Muscle layer of colon (tissue), 2 donors: Measurements from ENCODE around the gene FAT2.
"Not testable (repeated sequence)": the region's sequence is repeated elsewhere in the genome, so short reads cannot be mapped to it uniquely, and the experiment has no call there.

Experiments
- H3K27ac ChIP-seq: one replicate; pipeline ENCODE4 v1.7.0; 2013; ENCODE audit warnings: low read depth, mild to moderate bottlenecking, low read length, moderate library complexity
- H3K27me3 ChIP-seq, 2 donors: one replicate each; pipeline ENCODE4 v1.7.0; 2013; ENCODE audit warnings: low read length in 2 of 2, mild to moderate bottlenecking in 2 of 2; ENCODE audit not compliant: insufficient read depth in 2 of 2, control insufficient read depth in 1 of 2
- H3K36me3 ChIP-seq: one replicate; pipeline ENCODE4 v1.7.0; 2013; ENCODE audit warnings: mild to moderate bottlenecking, low read length; ENCODE audit not compliant: insufficient read depth
- H3K4me1 ChIP-seq: one replicate; pipeline ENCODE4 v1.7.0; 2013; ENCODE audit warnings: mild to moderate bottlenecking, low read length; ENCODE audit not compliant: insufficient read depth
- H3K4me3 ChIP-seq, 2 donors: one replicate each; pipeline ENCODE4 v1.7.0; 2013; ENCODE audit warnings: low read length in 2 of 2, low read depth in 1 of 2, mild to moderate bottlenecking in 1 of 2, moderate library complexity in 1 of 2
- H3K9ac ChIP-seq: one replicate; pipeline ENCODE4 v1.7.0; 2013; ENCODE audit warnings: low read length
- H3K9me3 ChIP-seq: one replicate; pipeline ENCODE4 v1.7.0; 2013; ENCODE audit warnings: mild to moderate bottlenecking, low read length
- donor health status: abdominal sarcoma.
- donor health status: Adenocarcinoma of cecum.

Gene FAT2

DNA sequence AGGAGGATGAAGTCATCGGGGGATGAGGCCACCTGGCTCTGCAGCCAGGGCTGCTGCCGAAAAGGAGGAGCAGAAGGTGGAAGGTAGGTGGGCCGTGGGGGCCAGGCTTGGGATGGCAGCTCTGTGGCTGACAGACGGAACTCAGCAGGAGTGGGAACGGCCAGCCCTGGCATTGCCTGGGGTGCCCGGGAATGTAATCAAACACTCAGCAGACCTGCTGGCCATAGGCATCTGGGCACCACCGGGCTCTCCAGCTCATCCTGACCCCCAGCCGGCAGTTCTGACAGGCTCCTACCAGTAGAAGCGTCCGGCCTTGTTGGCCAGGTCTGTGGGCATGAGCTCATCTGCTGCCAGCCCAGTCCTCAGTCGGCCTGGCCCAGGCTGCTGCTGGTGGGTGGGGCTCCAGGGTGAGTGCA is 4.3 kb upstream of the FAT2 start:
- H3K27me3 ChIP-seq = peaks cover 0 to 5% of the 10 kb centered on the region in 2 donors
- no peak overlapping the region for H3K27ac ChIP-seq
- H3K9me3 ChIP-seq = no peaks in the 10 kb centered on the region
- no peaks in the 10 kb centered on the region for H3K4me1 ChIP-seq
- H3K36me3 ChIP-seq = no peaks in the 10 kb centered on the region
- H3K4me3 ChIP-seq = no peak overlapping the region
- H3K9ac ChIP-seq = no peak overlapping the region

DNA sequence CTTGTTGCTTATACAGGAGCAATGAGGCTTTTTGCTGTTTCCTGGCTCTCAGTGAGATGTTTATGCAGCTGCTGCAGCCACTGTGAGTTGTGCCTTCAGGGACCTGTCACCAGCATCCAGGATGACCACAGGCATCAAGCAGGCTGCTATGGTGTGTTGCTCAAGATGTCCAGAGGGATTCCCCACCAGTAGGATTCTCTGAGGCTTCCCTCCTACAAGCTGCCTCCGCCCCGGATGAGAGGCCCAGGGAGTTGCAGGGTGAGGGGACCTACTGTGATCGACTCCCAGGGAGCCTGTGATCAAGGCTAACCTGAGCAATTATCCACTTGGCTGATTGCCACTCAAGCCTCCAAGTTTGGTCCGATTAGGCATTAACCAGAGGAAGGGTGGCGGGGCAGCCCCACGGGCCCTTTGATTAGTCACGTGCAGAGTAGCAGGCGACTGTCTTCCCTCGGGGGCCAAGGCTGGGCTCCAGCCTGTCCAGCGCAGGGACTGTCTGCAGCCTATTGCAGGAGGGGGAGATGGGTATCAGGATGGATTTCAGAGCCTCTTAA is 1.8 kb upstream of the FAT2 start:
- Histone ChIP-seq H3K36me3 (no peaks in the 10 kb centered on the region), H3K9ac (no peak overlapping the region), H3K4me3 (no peak overlapping the region), H3K9me3 (no peaks in the 10 kb centered on the region), H3K27me3 (peaks cover 0 to 5% of the 10 kb centered on the region in 2 donors), H3K4me1 (no peaks in the 10 kb centered on the region), H3K27ac (no peak overlapping the region)

DNA sequence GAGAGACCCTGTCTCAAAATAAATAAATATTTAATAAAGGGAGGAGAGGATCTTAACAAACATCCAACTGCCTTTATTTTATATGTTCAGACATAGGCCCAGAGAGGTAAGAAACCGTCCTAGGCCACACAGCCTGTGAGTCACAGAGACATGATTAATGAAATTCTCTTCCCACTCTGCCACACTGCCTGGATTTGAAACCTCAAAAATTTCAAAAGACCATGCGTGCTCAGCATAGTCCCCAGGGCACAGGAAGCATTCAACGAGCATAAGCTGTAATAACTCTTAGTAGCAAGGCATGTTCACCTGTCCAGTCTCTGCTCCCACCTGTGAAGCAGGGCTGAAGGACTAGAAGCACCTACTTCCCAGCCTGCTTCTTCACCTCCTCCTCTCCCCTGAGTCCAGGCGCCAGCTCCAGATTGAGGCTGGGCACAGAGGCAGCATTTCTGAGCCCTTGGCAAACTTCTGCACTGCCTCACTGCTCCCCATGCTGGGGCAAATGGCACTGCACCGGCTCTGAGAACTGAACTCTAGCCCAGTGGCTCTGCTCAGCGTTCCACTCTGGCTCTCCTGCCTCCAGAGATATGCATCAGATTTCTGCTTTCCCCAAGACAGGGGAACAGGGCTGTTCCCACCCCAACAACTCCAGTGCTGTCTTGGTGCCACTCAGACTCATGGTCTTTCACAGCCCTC is 1.1 kb downstream of the FAT2 start:
- no peaks in the 10 kb centered on the region for H3K9me3 ChIP-seq
- no peaks in the 10 kb centered on the region for H3K4me1 ChIP-seq
- no peak overlapping the region for H3K27ac ChIP-seq
- H3K27me3 ChIP-seq = peaks cover 0 to 5% of the 10 kb centered on the region in 2 donors
- no peaks in the 10 kb centered on the region for H3K36me3 ChIP-seq
- H3K9ac ChIP-seq = no peak overlapping the region
- H3K4me3 ChIP-seq = no peak overlapping the region

DNA sequence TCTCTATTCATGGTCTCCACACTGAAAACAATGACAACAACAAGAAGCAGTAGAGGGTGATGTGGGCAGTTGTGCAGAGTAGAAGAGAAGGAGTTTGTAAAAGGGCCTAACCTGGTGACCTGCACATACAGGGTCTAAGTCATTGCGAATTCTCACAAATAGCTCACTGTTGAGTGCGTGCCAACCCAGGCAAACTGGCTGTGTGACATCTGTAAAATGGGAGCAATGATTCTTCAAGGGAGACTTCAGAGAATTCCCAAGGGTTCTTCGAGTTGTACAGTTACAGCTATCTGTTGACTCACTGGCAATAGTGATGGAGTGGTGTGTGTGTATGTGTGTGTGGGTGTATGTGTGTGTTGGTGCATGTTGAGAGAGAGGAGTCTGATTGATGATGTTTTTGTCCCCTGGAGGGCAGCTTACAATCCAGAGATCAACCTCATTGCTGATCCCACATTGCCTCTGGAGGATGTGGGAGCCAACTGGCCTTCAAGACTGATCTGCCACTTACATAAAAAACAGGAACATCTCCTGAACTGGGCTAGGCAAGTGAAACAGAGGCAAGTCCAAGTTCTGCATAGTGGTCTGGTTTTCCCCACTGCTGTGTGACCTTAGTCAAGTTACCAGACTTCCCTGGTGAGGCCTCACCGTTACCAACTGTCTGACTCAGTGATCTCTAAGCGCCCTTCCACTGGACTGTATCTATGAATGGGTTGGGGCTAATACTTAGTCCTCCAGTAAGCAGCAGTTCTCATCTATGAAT is 3.2 kb downstream of the FAT2 start:
- peaks cover 0 to 5% of the 10 kb centered on the region in 2 donors for H3K27me3 ChIP-seq
- no peak overlapping the region for H3K27ac ChIP-seq
- H3K9me3 ChIP-seq = no peaks in the 10 kb centered on the region
- H3K9ac ChIP-seq = no peak overlapping the region
- H3K4me1 ChIP-seq = no peaks in the 10 kb centered on the region
- H3K4me3 ChIP-seq = no peak overlapping the region
- no peaks in the 10 kb centered on the region for H3K36me3 ChIP-seq

DNA sequence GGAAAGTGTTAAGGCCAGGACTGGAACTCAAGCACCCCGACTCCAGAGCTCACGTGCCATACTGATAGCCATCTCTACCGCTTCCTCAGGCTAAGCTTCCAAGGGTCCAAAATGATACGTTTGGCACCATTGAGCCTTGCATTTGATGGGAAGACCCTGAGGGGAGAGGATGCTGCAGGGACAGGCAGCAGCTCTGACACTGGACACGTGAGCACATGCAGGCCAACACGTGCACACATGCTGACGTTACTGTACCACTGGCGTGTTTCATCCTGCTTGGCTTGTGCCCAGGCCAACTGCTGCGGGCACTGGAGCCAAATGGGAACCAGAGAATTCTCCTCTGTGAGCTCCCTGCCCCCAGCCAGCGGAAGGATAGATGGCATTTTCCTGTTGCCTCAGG is 5.2 kb downstream of the FAT2 start:
- Histone ChIP-seq H3K36me3 (no peaks in the 10 kb centered on the region), H3K27me3 (peaks cover 0 to 2% of the 10 kb centered on the region in 2 donors), H3K4me1 (no peaks in the 10 kb centered on the region), H3K9ac (no peak overlapping the region), H3K4me3 (no peak overlapping the region), H3K27ac (no peak overlapping the region), H3K9me3 (no peaks in the 10 kb centered on the region)

DNA sequence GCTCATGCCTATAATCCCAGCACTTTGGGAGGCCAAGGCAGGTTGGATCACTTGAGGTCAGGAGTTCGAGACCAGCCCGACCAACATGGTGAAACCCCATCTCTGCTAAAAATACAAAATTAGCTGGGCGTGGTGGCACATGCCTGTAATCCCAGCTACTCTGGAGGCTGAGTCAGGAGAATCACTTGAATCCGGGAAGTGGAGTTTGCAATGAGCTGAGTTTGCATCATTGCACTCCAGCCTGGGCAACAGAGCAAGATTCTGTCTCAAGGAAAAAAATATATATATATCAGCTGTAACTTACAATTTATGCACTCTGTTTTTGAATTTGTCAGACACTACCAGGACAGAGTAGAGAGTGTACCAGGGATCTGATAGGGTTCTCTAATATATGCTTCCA is 5.8 kb downstream of the FAT2 start:
- not testable (repeated sequence) for H3K9ac ChIP-seq, H3K36me3 ChIP-seq, H3K4me1 ChIP-seq, H3K9me3 ChIP-seq, H3K27ac ChIP-seq, H3K27me3 ChIP-seq, H3K4me3 ChIP-seq

DNA sequence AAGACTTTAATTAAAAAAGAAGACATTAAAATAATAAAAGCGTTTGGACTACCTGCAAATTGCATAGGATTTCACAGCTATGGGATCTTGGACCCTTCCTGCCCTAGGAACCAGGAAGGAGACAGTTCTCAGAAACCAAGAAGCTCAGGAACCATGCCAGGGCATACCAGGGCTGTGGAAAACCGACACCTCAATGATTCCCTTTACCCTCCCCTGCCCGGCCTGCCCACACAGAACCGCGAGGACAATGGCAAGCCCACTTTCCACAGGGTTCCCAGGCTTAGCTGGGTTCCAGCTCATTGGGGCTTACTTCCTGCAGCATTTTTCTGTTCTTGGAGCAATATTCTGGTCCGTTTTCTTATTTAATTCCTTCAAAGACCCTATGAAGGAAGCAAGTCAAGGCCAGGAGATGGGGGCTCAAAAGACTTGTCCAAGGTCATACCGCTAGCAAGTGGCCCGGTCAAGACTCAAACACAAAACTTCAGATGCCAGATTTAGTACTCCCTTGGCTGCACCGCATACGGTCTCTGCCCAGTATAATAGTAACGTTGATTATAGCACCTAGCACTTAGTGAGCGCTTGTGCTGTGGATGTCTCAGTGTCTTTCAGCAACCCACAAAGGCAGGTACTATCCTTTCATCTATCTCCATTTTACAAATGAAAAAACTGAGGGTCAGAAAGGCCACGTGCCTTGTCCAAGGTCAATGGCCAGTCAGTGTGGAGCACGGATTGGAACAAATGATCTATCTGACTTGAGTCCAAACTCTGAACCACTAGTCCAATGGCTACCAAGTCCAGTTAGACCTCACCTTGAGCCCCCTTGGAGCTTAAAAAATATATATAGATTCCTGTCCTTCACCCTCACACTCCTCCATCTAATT is 6.8 kb downstream of the FAT2 start:
- no peaks in the 10 kb centered on the region for H3K4me1 ChIP-seq
- no peaks in the 10 kb centered on the region for H3K36me3 ChIP-seq
- no peaks in the 10 kb centered on the region for H3K27me3 ChIP-seq
- no peak overlapping the region for H3K9ac ChIP-seq
- no peak overlapping the region for H3K27ac ChIP-seq
- H3K9me3 ChIP-seq = no peaks in the 10 kb centered on the region
- H3K4me3 ChIP-seq = no peak overlapping the region

DNA sequence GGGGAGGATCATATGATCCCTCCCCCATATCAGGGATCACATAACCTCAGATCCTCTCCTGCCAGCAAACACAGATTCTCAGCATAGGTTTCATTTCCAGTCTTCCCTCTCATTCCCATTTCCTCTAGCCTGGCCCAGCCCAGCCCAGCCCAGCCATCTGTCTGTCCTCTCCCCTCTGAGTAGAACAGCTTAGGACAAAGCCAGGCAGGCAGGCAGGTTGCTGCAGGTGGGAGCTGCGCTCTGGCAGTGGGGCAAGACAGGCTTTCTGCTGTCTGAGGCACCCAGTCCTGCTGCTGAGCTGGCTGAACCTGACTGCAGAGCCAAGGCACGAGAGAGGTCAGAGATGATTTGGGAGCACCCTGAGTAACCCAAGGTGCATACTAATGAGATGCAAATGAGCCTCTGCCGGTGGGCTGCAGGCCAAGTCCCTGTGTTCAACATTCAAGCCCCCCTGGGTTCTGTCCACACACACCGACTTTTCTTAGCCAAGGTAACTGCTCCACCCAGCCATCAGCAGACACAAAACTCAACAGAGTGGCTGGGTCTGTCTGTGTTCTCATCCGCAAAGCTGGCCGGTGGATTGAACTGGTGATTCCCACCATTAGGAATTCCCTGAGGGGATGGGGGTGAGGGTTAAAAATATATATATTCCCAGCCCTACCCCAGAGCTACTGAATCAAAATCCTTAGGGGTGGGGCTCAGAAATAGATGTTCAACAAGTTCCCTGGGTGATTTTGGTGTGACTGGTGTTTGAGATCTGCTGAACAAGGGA is 9.1 kb downstream of the FAT2 start:
- no peak overlapping the region for H3K27ac ChIP-seq
- no peaks in the 10 kb centered on the region for H3K9me3 ChIP-seq
- no peaks in the 10 kb centered on the region for H3K4me1 ChIP-seq
- H3K4me3 ChIP-seq = no peak overlapping the region
- no peak overlapping the region for H3K9ac ChIP-seq
- no peaks in the 10 kb centered on the region for H3K36me3 ChIP-seq
- H3K27me3 ChIP-seq = no peaks in the 10 kb centered on the region

DNA sequence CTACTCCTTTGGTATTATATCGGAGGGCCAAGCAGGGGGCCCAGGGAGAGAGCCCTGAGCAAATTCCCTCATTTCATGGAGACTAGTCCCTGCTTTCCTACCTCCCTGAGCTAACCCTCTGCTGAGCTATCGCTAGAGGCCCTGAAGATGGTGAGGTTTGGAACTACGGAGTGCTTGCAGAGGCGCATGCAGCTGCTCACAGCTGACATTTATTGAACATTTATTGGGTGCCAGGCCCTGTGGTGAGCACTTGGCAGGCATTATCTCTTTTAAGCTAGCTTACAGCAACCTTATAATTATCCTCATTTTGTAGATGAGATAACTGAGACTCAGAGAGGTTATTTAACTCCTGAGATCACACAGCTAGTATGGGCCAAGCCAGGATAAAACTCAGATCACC is 9.8 kb downstream of the FAT2 start:
- H3K4me1 ChIP-seq = no peaks in the 10 kb centered on the region
- no peak overlapping the region for H3K9ac ChIP-seq
- no peak overlapping the region for H3K4me3 ChIP-seq
- no peaks in the 10 kb centered on the region for H3K36me3 ChIP-seq
- H3K27ac ChIP-seq = no peak overlapping the region
- H3K27me3 ChIP-seq = no peaks in the 10 kb centered on the region
- no peaks in the 10 kb centered on the region for H3K9me3 ChIP-seq

DNA sequence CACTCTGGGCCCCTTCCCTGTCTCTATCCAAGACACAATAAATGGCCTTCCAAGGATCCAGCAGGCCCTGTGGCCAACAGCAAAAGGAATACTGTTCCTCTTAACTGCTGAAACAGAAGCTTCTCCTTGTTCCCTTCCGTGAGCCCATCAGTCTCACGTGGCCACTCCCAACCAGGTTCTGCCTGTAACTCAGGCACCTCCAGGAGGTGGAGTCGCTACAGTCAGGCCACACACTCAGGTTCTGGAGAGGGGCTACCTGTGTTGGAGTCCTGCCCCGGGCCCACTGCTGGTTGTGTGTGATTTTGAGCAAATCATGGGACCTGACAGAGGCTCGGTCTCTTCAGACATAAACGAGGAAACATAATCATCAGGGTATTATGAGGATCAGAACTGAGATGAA is 10.3 kb downstream of the FAT2 start:
- Histone ChIP-seq H3K4me3 (no peak overlapping the region), H3K4me1 (no peaks in the 10 kb centered on the region), H3K9me3 (no peaks in the 10 kb centered on the region), H3K9ac (no peak overlapping the region), H3K36me3 (no peaks in the 10 kb centered on the region), H3K27ac (no peak overlapping the region), H3K27me3 (no peaks in the 10 kb centered on the region)

DNA sequence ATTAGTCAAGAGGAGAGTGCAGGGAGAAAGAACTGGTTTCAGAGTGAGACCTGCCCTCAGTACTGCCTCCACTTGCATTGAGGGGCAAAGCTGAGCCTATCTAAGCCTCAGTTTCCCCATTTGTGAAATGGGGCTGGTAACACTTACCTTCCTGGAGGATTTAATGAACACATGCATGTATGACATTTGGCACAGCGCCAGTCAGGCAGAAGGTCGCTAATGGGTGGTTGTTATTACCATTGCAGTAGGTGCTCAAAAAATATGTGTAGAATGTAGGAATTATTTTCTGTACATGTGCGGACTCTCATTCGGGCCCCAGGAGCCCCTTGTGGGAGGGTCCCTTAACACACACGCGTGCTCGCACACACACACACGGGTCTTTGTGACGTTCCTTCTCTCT is 10.9 kb downstream of the FAT2 start:
- Histone ChIP-seq H3K9me3 (no peaks in the 10 kb centered on the region), H3K36me3 (no peaks in the 10 kb centered on the region), H3K27ac (no peak overlapping the region), H3K27me3 (no peaks in the 10 kb centered on the region), H3K4me1 (no peaks in the 10 kb centered on the region), H3K9ac (no peak overlapping the region), H3K4me3 (no peak overlapping the region)
